WTC11 (cell line): ENCODE measurements around the gene DENND6A. TPM values are rescaled to one million over a fixed set of nuclear protein-coding genes. Genes with fewer than 3 reads are reported as not detected.

Experiments
- ATAC-seq: fragments of 200-7000 bp; cut with Tn5 transposase; 2 replicates; pipeline ENCODE4 v1.10.0; 2021; ENCODE audit warnings: mild to moderate bottlenecking, moderate library complexity
- Bru-seq: library from RNA; stranded (reverse); fragments of 400-500 nt; gene quantifications from one replicate; lab custom pipeline; 2021; lab: Mats Ljungman, UMichigan
- CTCF ChIA-PET: fragments of 300-600 bp; sonication (Branson Sonifier 250); formaldehyde crosslinking; loops from one replicate; lab custom pipeline; 2021; ENCODE audit warnings: antibody characterized with exemption; lab: Charles Lee
- POLR2A ChIA-PET: fragments of 350-600 bp; sonication (Branson Sonifier 250); formaldehyde crosslinking; loops from one replicate; lab custom pipeline; 2021; ENCODE audit warnings: antibody characterized with exemption; lab: Charles Lee
- DNase-seq: peaks from one replicate; pipeline ENCODE4 v3.0.0; 2021; ENCODE audit warnings: low spot score
- H3K27ac Mint-ChIP-seq: 2 replicates; pipeline ENCODE4 v1.8.0; 2021; ENCODE audit warnings: mixed read lengths
- H3K27me3 Mint-ChIP-seq: 2 replicates; pipeline ENCODE4 v1.8.0; 2021; ENCODE audit warnings: low read depth, mild to moderate bottlenecking, moderate library complexity, mixed read lengths
- H3K36me3 Mint-ChIP-seq: 2 replicates; pipeline ENCODE4 v1.8.0; 2021; ENCODE audit warnings: mixed read lengths
- H3K4me1 Mint-ChIP-seq: 2 replicates; pipeline ENCODE4 v1.8.0; 2022; ENCODE audit warnings: mixed read lengths
- H3K4me3 Mint-ChIP-seq: 2 replicates; pipeline ENCODE4 v1.8.0; 2021; ENCODE audit warnings: mild to moderate bottlenecking, moderate library complexity, mixed read lengths
- H3K9me3 Mint-ChIP-seq: 2 replicates; pipeline ENCODE4 v1.8.0; 2021; ENCODE audit warnings: mixed read lengths
- ATF3 ChIP-seq: sonication (generic); formaldehyde crosslinking; conservative IDR thresholded peaks from 2 replicates; pipeline ENCODE4 v1.8.1; 2022; ENCODE audit warnings: mild to moderate bottlenecking, missing genetic modification reagents
- CBFB ChIP-seq: sonication (generic); formaldehyde crosslinking; IDR thresholded peaks from 2 replicates; pipeline ENCODE4 v1.8.1; 2022; ENCODE audit warnings: mild to moderate bottlenecking, low read depth, missing genetic modification reagents
- CREM ChIP-seq: sonication (generic); formaldehyde crosslinking; IDR thresholded peaks from 2 replicates; pipeline ENCODE4 v1.8.1; 2022; ENCODE audit warnings: mild to moderate bottlenecking, missing genetic modification reagents, moderate library complexity
- FOXJ3 ChIP-seq: sonication (generic); formaldehyde crosslinking; IDR thresholded peaks from 2 replicates; pipeline ENCODE4 v1.9.0; 2021; ENCODE audit warnings: missing genetic modification reagents, mild to moderate bottlenecking, borderline replicate concordance
- HMGA2 ChIP-seq: fragments of 250-450 bp; sonication (Bioruptor Pico); IDR thresholded peaks from 2 replicates; pipeline ENCODE4 v1.4.0; 2021; ENCODE audit warnings: mild to moderate bottlenecking, moderate library complexity
- HMGXB4 ChIP-seq: sonication (generic); formaldehyde crosslinking; IDR thresholded peaks from 2 replicates; pipeline ENCODE4 v1.8.1; 2023; ENCODE audit warnings: mild to moderate bottlenecking, moderate library complexity, missing genetic modification reagents
- KAT7 ChIP-seq: sonication (generic); formaldehyde crosslinking; IDR thresholded peaks from 2 replicates; pipeline ENCODE4 v1.8.1; 2023; ENCODE audit warnings: missing genetic modification reagents, mild to moderate bottlenecking, borderline replicate concordance
- MXD4 ChIP-seq: fragments of 250-450 bp; sonication (Bioruptor Pico); IDR thresholded peaks from 2 replicates; pipeline ENCODE4 v1.8.0; 2021; ENCODE audit warnings: mild to moderate bottlenecking, moderate library complexity, borderline replicate concordance
- NFATC4 ChIP-seq: fragments of 250-450 bp; sonication (Bioruptor Pico); IDR thresholded peaks from 2 replicates; pipeline ENCODE4 v1.9.0; 2021; ENCODE audit warnings: mild to moderate bottlenecking
- NR3C1 ChIP-seq: sonication (generic); formaldehyde crosslinking; conservative IDR thresholded peaks from 2 replicates; pipeline ENCODE4 v1.8.1; 2023; ENCODE audit warnings: low read depth, mild to moderate bottlenecking, missing genetic modification reagents
- PRRX2 ChIP-seq: fragments of 250-450 bp; sonication (Bioruptor Pico); IDR thresholded peaks from 2 replicates; pipeline ENCODE4 v1.8.0; 2021; ENCODE audit warnings: mild to moderate bottlenecking
- SMAD3 ChIP-seq: sonication (generic); formaldehyde crosslinking; IDR thresholded peaks from 2 replicates; pipeline ENCODE4 v1.8.0; 2022; ENCODE audit warnings: missing genetic modification reagents, mild to moderate bottlenecking, borderline replicate concordance
- SMAD4 ChIP-seq: sonication (generic); formaldehyde crosslinking; IDR thresholded peaks from 2 replicates; pipeline ENCODE4 v1.8.0; 2022; ENCODE audit warnings: mild to moderate bottlenecking, missing genetic modification reagents
- TEAD1 ChIP-seq: sonication (generic); formaldehyde crosslinking; IDR thresholded peaks from 2 replicates; pipeline ENCODE4 v1.8.0; 2022; ENCODE audit warnings: mild to moderate bottlenecking, missing genetic modification reagents
- TP53 ChIP-seq: sonication (generic); formaldehyde crosslinking; IDR thresholded peaks from 2 replicates; pipeline ENCODE4 v1.8.1; 2023; ENCODE audit warnings: mild to moderate bottlenecking, missing genetic modification reagents
- ZMAT4 ChIP-seq: fragments of 250-450 bp; sonication (Bioruptor Pico); IDR thresholded peaks from 2 replicates; pipeline ENCODE4 v1.9.0; 2021; ENCODE audit warnings: mild to moderate bottlenecking
- ZNF138 ChIP-seq: sonication (generic); formaldehyde crosslinking; conservative IDR thresholded peaks from 2 replicates; pipeline ENCODE4 v1.8.1; 2022; ENCODE audit warnings: mild to moderate bottlenecking, moderate library complexity, missing genetic modification reagents
- ZNF219 ChIP-seq: sonication (generic); formaldehyde crosslinking; IDR thresholded peaks from 2 replicates; pipeline ENCODE4 v1.8.0; 2023; ENCODE audit warnings: missing genetic modification reagents, mild to moderate bottlenecking, borderline replicate concordance
- ZNF232 ChIP-seq: sonication (generic); formaldehyde crosslinking; IDR thresholded peaks from 2 replicates; pipeline ENCODE4 v1.8.0; 2022; ENCODE audit warnings: mild to moderate bottlenecking, missing genetic modification reagents
- ZNF317 ChIP-seq: sonication (generic); formaldehyde crosslinking; IDR thresholded peaks from 2 replicates; pipeline ENCODE4 v1.8.1; 2023; ENCODE audit warnings: low read depth, mild to moderate bottlenecking, moderate library complexity, missing genetic modification reagents, borderline replicate concordance
- ZNF416 ChIP-seq: fragments of 250-450 bp; sonication (Bioruptor Pico); IDR thresholded peaks from 2 replicates; pipeline ENCODE4 v1.9.0; 2021; ENCODE audit warnings: mild to moderate bottlenecking, inconsistent platforms
- ZNF423 ChIP-seq: fragments of 250-450 bp; sonication (Bioruptor Pico); IDR thresholded peaks from 2 replicates; pipeline ENCODE4 v2.1.2; 2022; ENCODE audit warnings: mild to moderate bottlenecking, moderate library complexity
- long read RNA-seq, 3 experiments: library from RNA in 1 of 3; library from capped mRNA in 1 of 3; library from polyadenylated mRNA in 1 of 3; unstranded in 2 of 3; stranded (forward) in 1 of 3; transcript quantifications; one replicate each; pipeline ENCODE4 v2.0.0, GENCODE V29; 2021
- total RNA-seq: library from RNA; stranded (reverse); gene quantifications from 3 replicates; pipeline ENCODE4 v1.2.3, GENCODE V29; 2021
- TF ChIP-seq, protein P1 (sequence below): sonication (generic); formaldehyde crosslinking; IDR thresholded peaks from 2 replicates; pipeline ENCODE4 v1.8.0; 2023; ENCODE audit warnings: missing genetic modification reagents
- TF ChIP-seq, protein P2 (sequence below): sonication (generic); formaldehyde crosslinking; IDR thresholded peaks from 2 replicates; pipeline ENCODE4 v1.8.0; 2022; ENCODE audit warnings: mild to moderate bottlenecking, missing genetic modification reagents
- TF ChIP-seq, protein P3 (sequence below): sonication (generic); formaldehyde crosslinking; IDR thresholded peaks from 2 replicates; pipeline ENCODE4 v1.8.1; 2023; ENCODE audit warnings: mild to moderate bottlenecking, missing genetic modification reagents, moderate library complexity
- TF ChIP-seq, protein P4 (sequence below): sonication (generic); formaldehyde crosslinking; IDR thresholded peaks from 2 replicates; pipeline ENCODE4 v1.8.1; 2023; ENCODE audit warnings: mild to moderate bottlenecking, missing genetic modification reagents, borderline replicate concordance

Gene DENND6A
- total RNA-seq (12.4 to 15.1 TPM (median 13.9 TPM) in 3 replicates), Bru-seq, nascent RNA (percentile 69 among the genes with signal in this experiment)
- long read RNA-seq, experiment 1, full-length matches to known transcripts: 2 of 9 reads
- long read RNA-seq, experiment 1, partial matches to known transcripts: 2 of 9 reads
- long read RNA-seq, experiment 1, other reads (novel, unspliced or antisense): 5 of 9 reads
- long read RNA-seq, experiment 2, partial matches to known transcripts: 0 of 12 reads
- long read RNA-seq, experiment 2, other reads (novel, unspliced or antisense): 12 of 12 reads
- long read RNA-seq, experiment 3: 0 reads

DNA sequence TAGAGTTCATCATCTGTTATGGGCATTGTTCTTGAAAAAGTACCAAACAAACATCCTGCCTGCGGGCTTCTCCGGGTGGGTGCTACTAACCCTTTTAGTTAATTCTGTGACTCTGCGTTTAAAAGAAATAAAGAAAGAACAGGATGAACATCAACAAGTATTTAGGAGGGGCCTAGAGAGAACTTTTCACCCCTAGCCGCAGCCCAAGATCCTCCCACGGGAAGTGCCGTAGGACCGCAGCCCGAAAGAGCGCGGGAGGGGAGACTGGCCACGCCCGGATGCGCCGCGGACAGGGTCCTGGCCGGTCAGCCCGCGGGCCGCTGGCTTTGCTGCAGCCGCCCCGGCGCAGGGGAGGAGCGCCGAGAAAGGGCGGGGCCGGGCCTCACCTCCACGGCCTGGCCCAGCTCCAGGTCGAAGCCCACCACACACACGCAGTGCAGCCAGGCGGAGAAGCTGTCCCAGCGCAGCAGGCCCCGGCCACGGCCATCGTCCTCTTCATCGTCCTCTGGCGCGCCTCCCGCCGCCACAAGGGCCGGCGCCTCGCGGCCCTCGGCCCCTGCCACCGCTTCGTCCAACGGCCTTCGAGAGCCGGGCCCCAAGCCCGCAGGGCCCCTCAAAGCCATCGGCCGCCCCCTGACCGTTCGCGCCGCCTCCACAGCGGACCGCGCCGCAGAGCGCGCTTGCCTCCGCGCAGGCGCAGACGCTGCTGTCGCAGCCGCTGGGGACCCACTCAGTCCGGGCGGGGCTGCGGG lies at the start of gene DENND6A:
Gene DENND6A, minus strand, starts transcription at position 682 of the 752 bp plus-strand sequence. Its CDS starts 59 bp downstream, at position 623.
- DNase-seq: peak; percentile 90
- H3K4me3 Mint-ChIP-seq: peak within 1 kb of the TSS; percentile 88
- CTCF ChIA-PET: interaction anchor here (1.0 kb wide), 1 partner anchor 133 kb away, joined by 4 read pairs; no protein-coding TSS in a partner anchor
- no peaks in the 10 kb centered on the region for H3K9me3 Mint-ChIP-seq
- POLR2A ChIA-PET: interaction anchor here (0.5 to 1.4 kb wide), 2 partner anchors 63 to 78 kb away, joined by 3 to 13 read pairs; partner anchors contain the start of gene SLMAP
- peak; percentile 94 for ATAC-seq
- H3K36me3 Mint-ChIP-seq: no peaks in the 10 kb centered on the region
- H3K27me3 Mint-ChIP-seq: no peaks in the 10 kb centered on the region
- peaks cover 16% of the 10 kb centered on the region for H3K4me1 Mint-ChIP-seq
- H3K27ac Mint-ChIP-seq: peak within 1 kb of the TSS; percentile 95
- TF ChIP-seq CREM (CRISPR knock-in tag) (peak; percentile 88), ZNF219 (CRISPR knock-in tag) (no peak; the same call in 1 of the 2 replicates), FOXJ3 (CRISPR knock-in tag) (no peak), TP53 (CRISPR knock-in tag) (peak; percentile 93; the same call in 1 of the 2 replicates), PRRX2 (CRISPR knock-in tag) (no peak), HMGXB4 (peak; percentile 95), ZNF423 (no peak), MXD4 (CRISPR knock-in tag) (no peak), ZNF416 (CRISPR knock-in tag) (peak; percentile 40; the same call in 1 of the 2 replicates), ATF3 (CRISPR knock-in tag) (no peak), CBFB (CRISPR knock-in tag) (no peak), HMGA2 (CRISPR knock-in tag) (no peak), ZNF138 (peak; percentile 70; the same call in 1 of the 2 replicates), NFATC4 (CRISPR knock-in tag) (no peak), TEAD1 (CRISPR knock-in tag) (peak; percentile 49; the same call in 1 of the 2 replicates), SMAD3 (CRISPR knock-in tag) (peak; percentile 92), NR3C1 (CRISPR knock-in tag) (no peak), ZNF317 (CRISPR knock-in tag) (peak; percentile 54; the same call in 1 of the 2 replicates), KAT7 (0 out of 2 replicates have a peak, but pooled peaks have one; percentile 53), ZNF232 (CRISPR knock-in tag) (peak; percentile 90), ZMAT4 (CRISPR knock-in tag) (0 out of 2 replicates have a peak, but pooled peaks have one; percentile 64), SMAD4 (CRISPR knock-in tag) (0 out of 2 replicates have a peak, but pooled peaks have one; percentile 44)
- TF ChIP-seq, protein P1, sequence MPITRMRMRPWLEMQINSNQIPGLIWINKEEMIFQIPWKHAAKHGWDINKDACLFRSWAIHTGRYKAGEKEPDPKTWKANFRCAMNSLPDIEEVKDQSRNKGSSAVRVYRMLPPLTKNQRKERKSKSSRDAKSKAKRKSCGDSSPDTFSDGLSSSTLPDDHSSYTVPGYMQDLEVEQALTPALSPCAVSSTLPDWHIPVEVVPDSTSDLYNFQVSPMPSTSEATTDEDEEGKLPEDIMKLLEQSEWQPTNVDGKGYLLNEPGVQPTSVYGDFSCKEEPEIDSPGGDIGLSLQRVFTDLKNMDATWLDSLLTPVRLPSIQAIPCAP (CRISPR knock-in tag): peak; percentile 69; the same call in 1 of the 2 replicates
- TF ChIP-seq, protein P2, sequence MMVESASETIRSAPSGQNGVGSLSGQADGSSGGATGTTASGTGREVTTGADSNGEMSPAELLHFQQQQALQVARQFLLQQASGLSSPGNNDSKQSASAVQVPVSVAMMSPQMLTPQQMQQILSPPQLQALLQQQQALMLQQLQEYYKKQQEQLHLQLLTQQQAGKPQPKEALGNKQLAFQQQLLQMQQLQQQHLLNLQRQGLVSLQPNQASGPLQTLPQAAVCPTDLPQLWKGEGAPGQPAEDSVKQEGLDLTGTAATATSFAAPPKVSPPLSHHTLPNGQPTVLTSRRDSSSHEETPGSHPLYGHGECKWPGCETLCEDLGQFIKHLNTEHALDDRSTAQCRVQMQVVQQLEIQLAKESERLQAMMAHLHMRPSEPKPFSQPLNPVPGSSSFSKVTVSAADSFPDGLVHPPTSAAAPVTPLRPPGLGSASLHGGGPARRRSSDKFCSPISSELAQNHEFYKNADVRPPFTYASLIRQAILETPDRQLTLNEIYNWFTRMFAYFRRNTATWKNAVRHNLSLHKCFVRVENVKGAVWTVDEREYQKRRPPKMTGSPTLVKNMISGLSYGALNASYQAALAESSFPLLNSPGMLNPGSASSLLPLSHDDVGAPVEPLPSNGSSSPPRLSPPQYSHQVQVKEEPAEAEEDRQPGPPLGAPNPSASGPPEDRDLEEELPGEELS (CRISPR knock-in tag): peak; percentile 96
- TF ChIP-seq, protein P3, sequence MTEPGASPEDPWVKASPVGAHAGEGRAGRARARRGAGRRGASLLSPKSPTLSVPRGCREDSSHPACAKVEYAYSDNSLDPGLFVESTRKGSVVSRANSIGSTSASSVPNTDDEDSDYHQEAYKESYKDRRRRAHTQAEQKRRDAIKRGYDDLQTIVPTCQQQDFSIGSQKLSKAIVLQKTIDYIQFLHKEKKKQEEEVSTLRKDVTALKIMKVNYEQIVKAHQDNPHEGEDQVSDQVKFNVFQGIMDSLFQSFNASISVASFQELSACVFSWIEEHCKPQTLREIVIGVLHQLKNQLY: no peak; the same call in none of the 2 replicates
- TF ChIP-seq, protein P4, sequence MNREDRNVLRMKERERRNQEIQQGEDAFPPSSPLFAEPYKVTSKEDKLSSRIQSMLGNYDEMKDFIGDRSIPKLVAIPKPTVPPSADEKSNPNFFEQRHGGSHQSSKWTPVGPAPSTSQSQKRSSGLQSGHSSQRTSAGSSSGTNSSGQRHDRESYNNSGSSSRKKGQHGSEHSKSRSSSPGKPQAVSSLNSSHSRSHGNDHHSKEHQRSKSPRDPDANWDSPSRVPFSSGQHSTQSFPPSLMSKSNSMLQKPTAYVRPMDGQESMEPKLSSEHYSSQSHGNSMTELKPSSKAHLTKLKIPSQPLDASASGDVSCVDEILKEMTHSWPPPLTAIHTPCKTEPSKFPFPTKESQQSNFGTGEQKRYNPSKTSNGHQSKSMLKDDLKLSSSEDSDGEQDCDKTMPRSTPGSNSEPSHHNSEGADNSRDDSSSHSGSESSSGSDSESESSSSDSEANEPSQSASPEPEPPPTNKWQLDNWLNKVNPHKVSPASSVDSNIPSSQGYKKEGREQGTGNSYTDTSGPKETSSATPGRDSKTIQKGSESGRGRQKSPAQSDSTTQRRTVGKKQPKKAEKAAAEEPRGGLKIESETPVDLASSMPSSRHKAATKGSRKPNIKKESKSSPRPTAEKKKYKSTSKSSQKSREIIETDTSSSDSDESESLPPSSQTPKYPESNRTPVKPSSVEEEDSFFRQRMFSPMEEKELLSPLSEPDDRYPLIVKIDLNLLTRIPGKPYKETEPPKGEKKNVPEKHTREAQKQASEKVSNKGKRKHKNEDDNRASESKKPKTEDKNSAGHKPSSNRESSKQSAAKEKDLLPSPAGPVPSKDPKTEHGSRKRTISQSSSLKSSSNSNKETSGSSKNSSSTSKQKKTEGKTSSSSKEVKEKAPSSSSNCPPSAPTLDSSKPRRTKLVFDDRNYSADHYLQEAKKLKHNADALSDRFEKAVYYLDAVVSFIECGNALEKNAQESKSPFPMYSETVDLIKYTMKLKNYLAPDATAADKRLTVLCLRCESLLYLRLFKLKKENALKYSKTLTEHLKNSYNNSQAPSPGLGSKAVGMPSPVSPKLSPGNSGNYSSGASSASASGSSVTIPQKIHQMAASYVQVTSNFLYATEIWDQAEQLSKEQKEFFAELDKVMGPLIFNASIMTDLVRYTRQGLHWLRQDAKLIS: 0 out of 2 replicates have a peak, but pooled peaks have one; percentile 5
